ENCODE measurements around the gene EFR3B. TPM values are rescaled to one million over a fixed set of nuclear protein-coding genes. Genes with fewer than 3 reads are reported as not detected.

EFR3B gene
- total and polyA plus RNA-seq, 10 of the 15 experiments (the other 5 are each of a cell fraction or from before 2014, with no cell fraction given) = 0.12 to 3.9 (median 1.8) TPM

GRCh38 chr2:25151718-25152117 lies 109.8 kb downstream of the EFR3B start (continued):
- TF ChIP-seq, protein P1, sequence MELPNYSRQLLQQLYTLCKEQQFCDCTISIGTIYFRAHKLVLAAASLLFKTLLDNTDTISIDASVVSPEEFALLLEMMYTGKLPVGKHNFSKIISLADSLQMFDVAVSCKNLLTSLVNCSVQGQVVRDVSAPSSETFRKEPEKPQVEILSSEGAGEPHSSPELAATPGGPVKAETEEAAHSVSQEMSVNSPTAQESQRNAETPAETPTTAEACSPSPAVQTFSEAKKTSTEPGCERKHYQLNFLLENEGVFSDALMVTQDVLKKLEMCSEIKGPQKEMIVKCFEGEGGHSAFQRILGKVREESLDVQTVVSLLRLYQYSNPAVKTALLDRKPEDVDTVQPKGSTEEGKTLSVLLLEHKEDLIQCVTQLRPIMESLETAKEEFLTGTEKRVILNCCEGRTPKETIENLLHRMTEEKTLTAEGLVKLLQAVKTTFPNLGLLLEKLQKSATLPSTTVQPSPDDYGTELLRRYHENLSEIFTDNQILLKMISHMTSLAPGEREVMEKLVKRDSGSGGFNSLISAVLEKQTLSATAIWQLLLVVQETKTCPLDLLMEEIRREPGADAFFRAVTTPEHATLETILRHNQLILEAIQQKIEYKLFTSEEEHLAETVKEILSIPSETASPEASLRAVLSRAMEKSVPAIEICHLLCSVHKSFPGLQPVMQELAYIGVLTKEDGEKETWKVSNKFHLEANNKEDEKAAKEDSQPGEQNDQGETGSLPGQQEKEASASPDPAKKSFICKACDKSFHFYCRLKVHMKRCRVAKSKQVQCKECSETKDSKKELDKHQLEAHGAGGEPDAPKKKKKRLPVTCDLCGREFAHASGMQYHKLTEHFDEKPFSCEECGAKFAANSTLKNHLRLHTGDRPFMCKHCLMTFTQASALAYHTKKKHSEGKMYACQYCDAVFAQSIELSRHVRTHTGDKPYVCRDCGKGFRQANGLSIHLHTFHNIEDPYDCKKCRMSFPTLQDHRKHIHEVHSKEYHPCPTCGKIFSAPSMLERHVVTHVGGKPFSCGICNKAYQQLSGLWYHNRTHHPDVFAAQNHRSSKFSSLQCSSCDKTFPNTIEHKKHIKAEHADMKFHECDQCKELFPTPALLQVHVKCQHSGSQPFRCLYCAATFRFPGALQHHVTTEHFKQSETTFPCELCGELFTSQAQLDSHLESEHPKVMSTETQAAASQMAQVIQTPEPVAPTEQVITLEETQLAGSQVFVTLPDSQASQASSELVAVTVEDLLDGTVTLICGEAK (IDR thresholded peaks at IDR 0.05; ENCODE audit: borderline replicate concordance) = no peak
- no peak for TF ChIP-seq JUND (IDR thresholded peaks at IDR 0.05; ENCODE audit: low read depth, low read length)

DNA sequence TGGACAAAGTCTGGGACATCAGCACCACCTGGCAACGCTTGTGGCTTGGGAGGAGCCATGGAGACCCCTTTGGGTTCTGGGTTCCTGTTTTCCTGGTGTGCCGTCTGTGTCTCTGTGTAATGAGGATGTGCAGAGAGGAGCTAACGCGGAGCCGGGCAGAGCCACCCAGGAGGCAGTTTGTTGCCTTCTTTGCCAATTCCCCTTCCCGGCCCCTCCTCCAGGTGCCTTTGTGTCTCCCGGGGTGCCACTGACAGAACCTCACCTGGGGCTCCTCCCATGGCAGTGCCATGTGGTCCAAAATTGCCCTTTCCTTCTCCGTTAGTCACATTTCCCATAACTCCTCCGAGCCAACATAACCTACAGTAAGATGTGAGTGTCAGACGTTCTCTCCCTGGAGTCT lies 113.5 kb downstream of the EFR3B start:
- no peak for ATAC-seq
- Histone ChIP-seq H3K27me3 (replicated peaks in 1 of 2; ENCODE audit: control insufficient read depth in 2 of 2, insufficient read depth in 2 of 2, low read length in 1 of 2) (no peaks in the 10 kb centered on the region; a peak in 2 of 4 replicates), H4K20me1 (ENCODE audit: control insufficient read depth, insufficient read depth) (no peaks in the 10 kb centered on the region), H2AFZ (ENCODE audit: control insufficient read depth, low read depth, low read length) (no peak overlapping the region), H3K9me3 (replicated peaks; ENCODE audit: control insufficient read depth, insufficient read depth, low read length) (no peaks in the 10 kb centered on the region), H3K27ac (ENCODE audit: control insufficient read depth, insufficient read depth) (no peak overlapping the region), H3K4me1 (ENCODE audit: control insufficient read depth, insufficient read depth, low read length) (no peaks in the 10 kb centered on the region; the same call in 1 of the 2 replicates), H3K4me3 (no peak overlapping the region), H3K79me2 (ENCODE audit: control insufficient read depth, insufficient read depth, low read length) (no peaks in the 10 kb centered on the region; the same call in none of the 2 replicates), H3K36me3 (ENCODE audit: control insufficient read depth in 2 of 2, insufficient read depth in 2 of 2, low read length in 1 of 2) (no peaks in the 10 kb centered on the region), H3K9ac (ENCODE audit: control insufficient read depth, insufficient read depth, low read length) (no peak overlapping the region), H3K4me2 (ENCODE audit: control insufficient read depth, insufficient read depth) (no peak overlapping the region)
- intact Hi-C loops (cut with micrococcal nuclease; ENCODE audit: unreplicated experiment) (no loop called here), in situ Hi-C loops (cut with MboI) (no loop called here)
- POLR2A ChIA-PET = interaction anchor here (0.7 kb wide), 1 partner anchor 160 kb away, joined by 3 read pairs; no protein-coding TSS in a partner anchor
- FAIRE-seq = no peak
- TF ChIP-seq BHLHE40 (IDR thresholded peaks at IDR 0.05; ENCODE audit: borderline replicate concordance in 1 of 2, low read depth in 2 of 2, low read length in 1 of 2) (no peak), SPI1 (IDR thresholded peaks at IDR 0.05; ENCODE audit: borderline replicate concordance, insufficient read depth, low read depth, low read length) (no peak)
- DNase-seq (ENCODE audit: low read depth, low spot score) = no peak
- CTCF ChIA-PET = interaction anchor here (1.5 to 4.5 kb wide), 2 partner anchors 10 to 11 kb away, joined by 5 to 13 read pairs; no protein-coding TSS in a partner anchor
- SMC1A ChIA-PET (ENCODE audit: uncharacterized antibody, unreplicated experiment) = no interaction called here
- 72% methylated on average over 9 of the region's 10 CpGs for WGBS (ENCODE audit: insufficient coverage, insufficient replicate concordance, low lambda C conversion rate, missing lambda C conversion rate)
- RAD21 ChIA-PET (ENCODE audit: unreplicated experiment) = interaction anchor here (0.5 to 1.4 kb wide), 2 partner anchors 180 to 843 kb away, joined by 3 read pairs; no protein-coding TSS in a partner anchor
- BruUV-seq (replicated peaks) = no TSS peak
